ENCODE results near the gene LIFR.

DNA sequence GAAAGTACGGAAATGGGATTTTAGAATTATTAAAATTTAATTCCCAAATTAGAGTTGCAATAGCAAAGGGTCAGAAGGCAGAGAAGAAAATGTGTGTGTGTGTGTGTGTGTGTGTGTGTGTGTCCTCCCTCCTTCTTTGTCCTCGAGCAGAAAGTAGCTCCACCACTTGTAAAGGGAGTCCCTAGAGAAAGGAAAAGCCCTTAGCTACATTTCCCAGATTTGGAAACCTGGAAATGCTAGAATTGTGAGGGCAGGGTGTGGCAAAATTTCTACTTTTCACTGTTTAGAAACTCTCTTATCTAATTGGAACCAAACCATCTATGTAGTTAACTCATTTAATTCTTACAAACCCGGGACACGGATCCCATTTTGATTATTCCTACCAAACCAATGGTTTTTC lies 33.2 kb upstream of the LIFR start:
- TF ChIP-seq CTCF (IDR thresholded peaks at IDR 0.05; ENCODE audit: borderline replicate concordance, extremely low read depth, low read length, poor library complexity, severe bottlenecking) (no peak), EZH2 (IDR thresholded peaks at IDR 0.05; ENCODE audit: borderline replicate concordance, low read depth, low read length, severe bottlenecking) (no peak)

All from DND-41 (cell line).